ENCODE results near the gene SGO2. TPM values are rescaled to one million over a fixed set of nuclear protein-coding genes. Genes with fewer than 3 reads are reported as not detected.

Gene SGO2
- total RNA-seq, 2 donors from 2014 or later, result 1.6 to 2.2 TPM

Other genes starting within 250 kb of the SGO2 start
- 100 to 1,000 TPM in 1 of 2 donors, 10 to 100 TPM in 1; 95.7 to 117 TPM for gene SPATS2L, start 219.5 kb upstream of the SGO2 start, total RNA-seq
- 10 to 100 TPM in 1 of 2 donors, 1 to 10 TPM in 1; 9.1 to 10.4 TPM for gene KCTD18, start 16.1 kb upstream of the SGO2 start, total RNA-seq
- gene AOX1, start 59.8 kb downstream of the SGO2 start, total RNA-seq, result 10 to 100 TPM; 16.6 to 27.0 TPM